Activated CD4-positive, alpha-beta T cell treated with anti-CD3 and anti-CD28 coated beads, Interleukin-2, amount 10 ng/mL, durations not matched to agents 7 days and 5 days (primary cell): ENCODE measurements around the gene FBXO40. TPM values are rescaled to one million over a fixed set of nuclear protein-coding genes. Genes with fewer than 3 reads are reported as not detected.
"Not testable (repeated sequence)": the region's sequence is repeated elsewhere in the genome, so short reads cannot be mapped to it uniquely, and the experiment has no call there.

ENCODE experiments used
- CTCF ChIA-PET: fragments of 350-600 bp; sonication (Branson Sonifier 250); formaldehyde crosslinking; loops from one replicate; lab custom pipeline; 2021; ENCODE audit warnings: antibody characterized with exemption; lab: Charles Lee
- POLR2A ChIA-PET: fragments of 350-600 bp; sonication (Branson Sonifier 250); formaldehyde crosslinking; loops from one replicate; lab custom pipeline; 2021; ENCODE audit warnings: antibody characterized with exemption; lab: Charles Lee
- DNase-seq: peaks from one replicate; pipeline ENCODE4 v3.0.0-alpha.2; 2020
- H3K27ac Mint-ChIP-seq: one replicate; pipeline ENCODE4 v1.8.0; 2021; ENCODE audit warnings: mild to moderate bottlenecking, moderate library complexity, mixed read lengths
- H3K27me3 Mint-ChIP-seq: one replicate; pipeline ENCODE4 v1.8.0; 2021; ENCODE audit warnings: mixed read lengths
- H3K36me3 Mint-ChIP-seq: one replicate; pipeline ENCODE4 v1.8.0; 2021; ENCODE audit warnings: low read depth, mixed read lengths
- H3K4me1 Mint-ChIP-seq: one replicate; pipeline ENCODE4 v1.8.0; 2021; ENCODE audit warnings: mixed read lengths
- H3K4me3 Mint-ChIP-seq: one replicate; pipeline ENCODE4 v1.8.0; 2021; ENCODE audit warnings: mild to moderate bottlenecking, moderate library complexity, mixed read lengths
- H3K9me3 Mint-ChIP-seq: one replicate; pipeline ENCODE4 v1.8.0; 2021; ENCODE audit warnings: mixed read lengths
- total RNA-seq, 2 experiments: library from RNA; stranded (reverse); gene quantifications; one replicate each; pipeline ENCODE4 v1.2.3, GENCODE V29; 2021

Gene FBXO40
- total RNA-seq, 2 experiments from 2014 or later, result not detected

GRCh38 chr3:121584418-121584817, 8.8 kb upstream of the FBXO40 start:
- Mint-ChIP-seq H3K4me1 (no peaks in the 10 kb centered on the region), H3K9me3 (no peaks in the 10 kb centered on the region), H3K4me3 (no peak overlapping the region), H3K27ac (no peak overlapping the region), H3K27me3 (peaks cover 23% of the 10 kb centered on the region), H3K36me3 (no peaks in the 10 kb centered on the region)
- ChIA-PET POLR2A (no interaction called here), CTCF (no interaction called here)
- no peak for DNase-seq

DNA sequence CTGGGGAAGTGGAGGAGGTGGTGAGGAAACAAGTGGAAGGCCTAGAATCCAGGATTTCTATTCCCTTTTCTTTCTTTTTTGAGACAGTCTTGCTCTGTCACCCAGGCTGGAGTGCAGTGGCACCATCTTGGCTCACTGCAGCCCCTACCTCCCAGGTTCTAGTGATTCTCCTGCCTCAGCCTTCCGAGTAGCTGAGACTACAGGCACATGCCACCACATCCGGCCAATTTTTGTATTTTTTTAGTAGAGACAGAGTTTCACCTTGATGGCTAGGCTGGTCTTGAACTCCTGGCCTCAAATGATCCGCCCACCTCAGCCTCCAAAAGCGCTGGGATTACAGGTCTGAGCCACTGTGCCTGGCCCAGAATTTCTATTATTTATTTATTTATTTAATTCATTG, 627 bp downstream of the FBXO40 start:
- H3K36me3 Mint-ChIP-seq, POLR2A ChIA-PET, H3K9me3 Mint-ChIP-seq: not testable (repeated sequence)

DNA sequence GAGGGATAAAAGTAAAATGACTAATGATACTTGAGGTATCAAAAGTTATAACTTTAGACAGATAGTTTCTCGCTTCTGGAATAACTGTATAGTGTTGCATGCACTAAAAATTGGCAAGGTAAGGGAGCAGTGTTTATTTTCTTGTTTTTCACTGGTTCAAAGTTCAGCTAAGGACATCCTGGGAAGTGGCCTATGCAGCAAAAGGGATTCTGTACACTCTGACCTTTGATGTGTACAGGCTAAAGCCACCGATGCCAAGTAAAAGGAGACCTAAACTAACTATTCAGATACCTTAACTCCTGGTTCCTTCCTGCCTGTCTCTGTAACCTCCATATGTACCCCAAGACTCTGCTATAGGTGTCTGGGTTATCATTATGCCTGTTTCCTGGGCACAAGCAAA, 1.7 kb downstream of the FBXO40 start:
- DNase-seq, result no peak
- ChIA-PET POLR2A (no interaction called here), CTCF (no interaction called here)
- no peaks in the 10 kb centered on the region for H3K9me3 Mint-ChIP-seq
- no peaks in the 10 kb centered on the region for H3K4me1 Mint-ChIP-seq
- H3K36me3 Mint-ChIP-seq, result no peaks in the 10 kb centered on the region
- no peak overlapping the region for H3K4me3 Mint-ChIP-seq
- H3K27me3 Mint-ChIP-seq, result peaks cover 2% of the 10 kb centered on the region
- H3K27ac Mint-ChIP-seq, result no peak overlapping the region

More for the DNA sequence above, 627 bp downstream of the FBXO40 start:
- H3K27me3 Mint-ChIP-seq, H3K4me3 Mint-ChIP-seq, CTCF ChIA-PET, H3K27ac Mint-ChIP-seq, DNase-seq, H3K4me1 Mint-ChIP-seq: not testable (repeated sequence)

DNA sequence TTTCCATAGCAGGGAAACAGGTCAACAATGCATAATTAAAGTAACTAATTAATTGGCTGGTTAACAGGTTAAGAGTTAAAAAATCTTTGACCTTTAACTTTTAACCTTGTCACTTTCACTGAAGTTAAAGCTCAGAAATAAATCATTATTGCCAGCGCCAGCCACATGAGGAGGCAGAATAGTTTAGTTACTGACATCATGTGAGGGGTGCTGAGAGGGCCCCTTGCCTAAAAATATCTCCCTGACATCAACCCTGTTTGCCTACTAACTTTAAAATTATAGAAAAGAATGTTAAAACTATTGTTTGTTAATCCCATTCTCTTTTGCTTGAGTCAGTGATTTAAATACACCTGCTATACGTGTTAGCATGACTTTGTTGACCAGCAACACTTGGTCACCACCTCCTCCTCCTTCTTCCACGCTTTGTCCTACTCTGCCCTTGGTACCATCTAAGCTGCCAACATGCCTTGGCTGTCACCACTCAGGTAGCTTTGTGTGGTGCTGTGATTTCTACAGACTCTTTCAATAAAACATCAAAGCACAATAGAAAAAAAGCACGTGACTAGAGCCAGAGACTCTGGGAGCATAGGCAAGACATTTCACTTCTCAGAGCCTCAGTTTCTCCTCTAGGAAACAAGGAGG, 2.7 kb downstream of the FBXO40 start:
- POLR2A ChIA-PET, result no interaction called here
- CTCF ChIA-PET, result no interaction called here

DNA sequence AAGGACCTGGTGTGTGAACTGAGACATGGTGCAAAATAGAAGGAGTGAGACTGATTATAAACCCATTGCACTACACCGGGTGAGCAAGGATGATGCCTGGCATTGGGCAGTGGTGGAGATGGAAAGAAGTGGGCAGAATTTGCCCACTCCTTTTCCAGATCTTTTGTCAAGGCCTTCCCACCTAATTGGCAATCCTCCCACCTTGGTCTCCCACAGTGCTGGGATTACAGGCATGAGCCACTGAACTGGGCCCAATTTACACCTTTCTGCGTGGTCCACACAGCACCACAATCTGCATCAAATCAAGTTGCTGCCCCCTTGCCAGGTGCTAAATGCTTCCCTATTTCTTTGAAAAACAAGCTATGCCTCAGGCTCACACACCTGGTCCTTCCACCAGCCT, 5.4 kb downstream of the FBXO40 start:
- H3K27ac Mint-ChIP-seq, result no peak overlapping the region
- H3K36me3 Mint-ChIP-seq, result no peaks in the 10 kb centered on the region
- no peak overlapping the region for H3K4me3 Mint-ChIP-seq
- H3K9me3 Mint-ChIP-seq, result no peaks in the 10 kb centered on the region
- H3K4me1 Mint-ChIP-seq, result no peaks in the 10 kb centered on the region
- no peak for DNase-seq
- ChIA-PET CTCF (no interaction called here), POLR2A (no interaction called here)
- H3K27me3 Mint-ChIP-seq, result no peaks in the 10 kb centered on the region

More for the DNA sequence above, 2.7 kb downstream of the FBXO40 start:
- DNase-seq, result no peak
- Mint-ChIP-seq H3K27ac (no peak overlapping the region), H3K4me1 (no peaks in the 10 kb centered on the region), H3K9me3 (no peaks in the 10 kb centered on the region), H3K36me3 (no peaks in the 10 kb centered on the region), H3K4me3 (no peak overlapping the region), H3K27me3 (peaks cover 2% of the 10 kb centered on the region)

DNA sequence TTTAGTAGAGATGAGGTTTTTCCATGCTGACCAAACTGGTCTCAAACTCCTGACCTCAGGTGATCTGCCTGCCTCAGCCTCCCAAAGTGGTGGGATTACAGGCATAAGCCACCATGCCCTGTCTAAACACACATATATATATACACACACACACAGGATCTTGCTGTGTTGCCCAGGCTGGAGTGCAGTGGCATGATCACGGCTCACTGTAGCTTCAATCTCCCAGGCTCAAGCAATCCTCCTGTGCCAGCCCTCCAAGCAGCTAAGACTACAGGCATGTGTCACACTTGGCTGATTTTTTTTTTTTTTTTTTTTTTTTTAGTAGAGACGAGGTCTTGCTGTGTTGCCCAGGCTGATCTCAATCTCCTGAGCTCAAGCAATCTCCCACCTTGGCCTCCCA, 6.7 kb downstream of the FBXO40 start:
- H3K4me3 Mint-ChIP-seq, POLR2A ChIA-PET, H3K9me3 Mint-ChIP-seq, H3K4me1 Mint-ChIP-seq, DNase-seq, H3K36me3 Mint-ChIP-seq, H3K27ac Mint-ChIP-seq, H3K27me3 Mint-ChIP-seq: not testable (repeated sequence)
- CTCF ChIA-PET, result interaction anchor here (0.6 to 0.7 kb wide), 2 partner anchors 59 to 881 kb away, joined by 3 to 4 read pairs; no protein-coding TSS in a partner anchor

- POLR2A ChIA-PET, result interaction anchor here (0.7 kb wide), 1 partner anchor 9 kb away, joined by 5 read pairs; no protein-coding TSS in a partner anchor
- H3K27ac Mint-ChIP-seq, result no peak overlapping the region
Observed at GRCh38 chr3:121601212-121601812, 8.1 kb downstream of the FBXO40 start.

GRCh38 chr3:121604759-121605158, 11.6 kb downstream of the FBXO40 start:
- Mint-ChIP-seq H3K4me3 (no peak overlapping the region), H3K4me1 (no peaks in the 10 kb centered on the region), H3K36me3 (no peaks in the 10 kb centered on the region), H3K27ac (no peak overlapping the region), H3K9me3 (no peaks in the 10 kb centered on the region), H3K27me3 (no peaks in the 10 kb centered on the region)
- ChIA-PET POLR2A (no interaction called here), CTCF (interaction anchor here (0.6 kb wide), 1 partner anchor 12 kb away, joined by 5 read pairs; no protein-coding TSS in a partner anchor)
- DNase-seq, result no peak

More at GRCh38 chr3:121601212-121601812, 8.1 kb downstream of the FBXO40 start:
- Mint-ChIP-seq H3K27me3 (no peaks in the 10 kb centered on the region), H3K4me3 (no peak overlapping the region), H3K36me3 (no peaks in the 10 kb centered on the region), H3K9me3 (no peaks in the 10 kb centered on the region), H3K4me1 (no peaks in the 10 kb centered on the region)
- no peak for DNase-seq
- CTCF ChIA-PET, result interaction anchor here (1.3 kb wide), 1 partner anchor 12 kb away, joined by 10 read pairs; no protein-coding TSS in a partner anchor

GRCh38 chr3:121606106-121606505, 12.9 kb downstream of the FBXO40 start:
- no peak for DNase-seq
- Mint-ChIP-seq H3K27ac (no peak overlapping the region), H3K9me3 (no peaks in the 10 kb centered on the region), H3K4me1 (no peaks in the 10 kb centered on the region), H3K36me3 (no peaks in the 10 kb centered on the region), H3K27me3 (no peaks in the 10 kb centered on the region), H3K4me3 (no peak overlapping the region)
- CTCF ChIA-PET, result no interaction called here
- POLR2A ChIA-PET, result no interaction called here

DNA sequence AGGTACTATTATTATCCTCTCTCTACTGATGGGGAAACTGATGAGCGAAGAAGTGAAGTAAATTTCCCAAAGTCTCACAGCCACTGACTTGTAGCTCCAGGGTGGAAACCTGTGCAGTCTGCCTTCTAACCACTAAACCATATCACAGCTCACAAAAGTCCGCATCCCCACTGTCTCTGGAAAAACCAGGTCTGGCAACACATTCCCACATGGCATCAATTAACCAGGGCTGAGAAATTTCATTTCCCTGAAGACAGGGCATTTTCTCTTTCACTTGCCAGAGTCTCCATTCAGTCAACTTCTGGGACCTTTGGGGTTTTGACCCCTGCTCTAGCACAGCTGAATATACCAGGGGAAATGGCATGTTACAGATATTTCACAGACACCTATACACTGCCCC, 26.5 kb downstream of the FBXO40 start:
- CTCF ChIA-PET, result no interaction called here
- H3K27ac Mint-ChIP-seq, result no peak overlapping the region
- H3K27me3 Mint-ChIP-seq, result peaks cover 7% of the 10 kb centered on the region
- POLR2A ChIA-PET, result no interaction called here
- no peaks in the 10 kb centered on the region for H3K36me3 Mint-ChIP-seq
- H3K9me3 Mint-ChIP-seq, result no peaks in the 10 kb centered on the region
- no peaks in the 10 kb centered on the region for H3K4me1 Mint-ChIP-seq
- no peak overlapping the region for H3K4me3 Mint-ChIP-seq
- no peak for DNase-seq

DNA sequence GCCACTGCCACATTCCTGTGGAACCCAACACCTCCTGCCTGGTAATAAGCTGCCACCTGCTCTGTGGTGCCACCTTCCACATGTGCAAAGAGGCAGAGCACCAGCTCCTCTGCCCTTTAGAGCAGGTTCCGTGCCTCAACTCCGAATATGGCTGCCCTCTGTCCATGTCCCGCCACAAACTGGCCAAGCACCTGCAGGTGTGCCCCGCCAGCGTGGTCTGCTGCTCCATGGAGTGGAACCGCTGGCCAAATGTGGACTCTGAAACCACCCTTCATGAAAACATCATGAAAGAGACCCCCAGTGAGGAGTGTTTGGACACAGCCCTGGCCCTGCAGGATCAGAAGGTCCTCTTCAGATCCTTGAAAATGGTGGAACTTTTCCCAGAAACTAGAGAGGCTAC, 28.3 kb downstream of the FBXO40 start:
- Mint-ChIP-seq H3K36me3 (no peaks in the 10 kb centered on the region), H3K27me3 (peaks cover 7% of the 10 kb centered on the region), H3K4me1 (no peaks in the 10 kb centered on the region), H3K4me3 (no peak overlapping the region), H3K9me3 (no peaks in the 10 kb centered on the region), H3K27ac (no peak overlapping the region)
- POLR2A ChIA-PET, result no interaction called here
- CTCF ChIA-PET, result interaction anchor here (0.6 to 1.2 kb wide), 2 partner anchors 161 to 174 kb away, joined by 3 read pairs; no protein-coding TSS in a partner anchor
- no peak for DNase-seq

- H3K36me3 Mint-ChIP-seq, result peaks cover 8% of the 10 kb centered on the region
- CTCF ChIA-PET, result interaction anchor here (0.6 kb wide), 1 partner anchor 118 kb away, joined by 3 read pairs; no protein-coding TSS in a partner anchor
Observed at GRCh38 chr3:121624147-121624899, 31.1 kb downstream of the FBXO40 start.

DNA sequence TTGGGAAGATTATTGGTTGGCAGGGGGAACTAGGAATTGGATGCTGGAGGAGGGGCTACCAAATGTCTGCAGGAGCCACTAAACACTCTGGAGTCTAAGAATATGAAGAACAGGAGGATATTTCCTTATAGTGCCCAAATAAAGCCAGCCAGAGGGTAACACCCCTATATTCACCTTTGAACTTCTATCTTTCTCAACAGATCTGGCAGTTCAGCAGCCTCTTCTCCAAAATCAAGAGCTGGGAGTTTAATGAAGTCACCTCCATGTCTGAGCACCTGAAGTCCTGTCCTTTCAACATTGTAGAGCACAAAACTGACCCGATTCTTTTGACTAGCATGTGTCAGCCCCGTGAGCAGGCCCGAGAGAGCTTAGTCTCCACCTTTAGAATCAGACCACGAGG, 33.3 kb downstream of the FBXO40 start:
- Mint-ChIP-seq H3K4me1 (no peaks in the 10 kb centered on the region), H3K36me3 (peaks cover 27% of the 10 kb centered on the region), H3K9me3 (no peaks in the 10 kb centered on the region), H3K27ac (no peak overlapping the region), H3K27me3 (peaks cover 2% of the 10 kb centered on the region), H3K4me3 (no peak overlapping the region)
- ChIA-PET POLR2A (no interaction called here), CTCF (no interaction called here)
- DNase-seq, result no peak

More at GRCh38 chr3:121624147-121624899, 31.1 kb downstream of the FBXO40 start:
- no peak for DNase-seq
- POLR2A ChIA-PET, result no interaction called here
- H3K4me3 Mint-ChIP-seq, result no peak overlapping the region
- no peak overlapping the region for H3K27ac Mint-ChIP-seq
- peaks cover 7% of the 10 kb centered on the region for H3K27me3 Mint-ChIP-seq
- H3K9me3 Mint-ChIP-seq, result no peaks in the 10 kb centered on the region
- H3K4me1 Mint-ChIP-seq, result no peaks in the 10 kb centered on the region
